SW480 (cell line): Measurements from ENCODE around the gene NDUFS8.

Experiments used
- DNase-seq: peaks from one replicate; pipeline ENCODE4 v3.0.0-alpha.2; 2016; ENCODE audit warnings: low spot score

Gene NDUFS8

DNA sequence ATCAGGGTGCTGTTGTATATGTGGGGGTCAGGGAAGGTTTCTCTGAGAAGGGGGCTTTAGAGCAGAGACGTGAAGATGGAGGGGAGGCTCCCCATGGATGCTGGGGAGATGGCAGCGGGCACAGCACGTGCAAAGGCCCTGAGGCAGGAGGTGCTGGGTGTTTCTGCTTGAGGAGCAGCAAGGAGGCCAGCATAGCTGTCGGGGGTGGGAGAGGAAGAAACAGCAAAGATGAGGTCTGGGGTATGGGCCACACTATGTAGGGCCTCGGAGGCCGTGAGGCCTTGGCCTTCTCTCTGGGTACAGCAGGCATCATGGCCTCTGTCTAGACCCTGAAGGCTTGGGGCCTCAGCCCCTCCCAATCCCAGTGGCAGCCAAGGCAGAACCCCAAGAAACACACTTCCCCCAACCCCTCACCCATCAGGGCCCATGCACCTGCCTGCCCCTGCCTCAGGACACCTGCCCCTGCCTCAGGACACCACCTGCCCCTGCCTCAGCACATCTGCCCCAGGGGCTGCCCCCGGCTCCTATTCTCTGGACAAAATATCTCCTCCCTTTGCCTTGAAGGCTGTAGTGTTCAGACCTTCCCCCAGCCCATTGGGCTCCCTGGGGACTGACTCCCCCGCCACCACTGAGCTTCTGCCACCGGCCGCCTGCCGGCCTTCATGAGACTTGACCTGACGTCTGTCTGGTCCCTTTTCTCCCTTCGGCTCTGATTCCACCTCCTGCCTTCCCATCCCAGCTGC is 14.1 kb upstream of the NDUFS8 start:
- no peak for DNase-seq

DNA sequence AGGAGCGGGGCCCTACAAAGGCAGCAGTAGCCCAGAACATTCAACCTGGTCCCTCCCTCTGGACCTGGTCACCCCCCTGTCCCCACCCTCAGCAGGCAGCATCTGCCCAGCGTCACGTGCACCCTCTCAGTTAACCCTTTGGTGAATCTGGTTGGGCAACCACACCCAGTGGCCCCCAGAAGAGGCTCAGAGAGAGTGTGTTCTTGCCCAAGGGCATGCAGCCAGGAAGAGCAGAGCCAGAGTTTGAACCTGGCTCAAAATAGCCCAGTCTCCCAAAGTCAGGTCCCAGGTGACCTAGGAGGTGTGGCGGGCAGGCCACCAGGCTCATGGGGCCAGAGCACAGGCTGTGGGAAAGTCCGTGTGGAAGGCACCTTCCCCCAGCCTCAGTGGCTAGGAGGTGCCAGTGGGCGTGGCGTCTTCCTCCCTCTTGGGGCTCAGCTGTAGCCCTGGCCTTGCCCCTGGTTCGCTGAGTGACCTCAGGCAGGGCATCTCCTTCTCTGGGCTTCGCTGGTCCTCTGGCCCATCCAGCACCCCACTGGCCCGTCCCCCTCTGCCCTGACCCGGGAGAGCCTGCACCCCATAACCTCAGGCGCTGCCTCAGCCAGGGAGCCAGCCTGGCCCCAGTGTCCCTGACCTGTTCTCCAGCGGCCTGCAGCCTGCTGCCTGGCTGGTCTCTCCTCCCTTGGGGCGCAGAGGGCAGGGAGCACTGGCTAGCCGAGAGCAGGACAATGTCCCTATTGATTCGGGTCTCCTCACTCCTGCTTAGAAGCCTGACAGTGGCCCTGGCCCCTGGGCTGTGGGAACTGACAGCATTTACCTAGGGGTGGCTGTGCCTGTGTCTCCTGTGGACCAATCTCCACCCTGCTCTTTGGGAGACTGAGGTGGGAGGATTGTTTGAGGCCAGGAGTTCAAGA is 13.3 kb upstream of the NDUFS8 start:
- peak; percentile 65 for DNase-seq

DNA sequence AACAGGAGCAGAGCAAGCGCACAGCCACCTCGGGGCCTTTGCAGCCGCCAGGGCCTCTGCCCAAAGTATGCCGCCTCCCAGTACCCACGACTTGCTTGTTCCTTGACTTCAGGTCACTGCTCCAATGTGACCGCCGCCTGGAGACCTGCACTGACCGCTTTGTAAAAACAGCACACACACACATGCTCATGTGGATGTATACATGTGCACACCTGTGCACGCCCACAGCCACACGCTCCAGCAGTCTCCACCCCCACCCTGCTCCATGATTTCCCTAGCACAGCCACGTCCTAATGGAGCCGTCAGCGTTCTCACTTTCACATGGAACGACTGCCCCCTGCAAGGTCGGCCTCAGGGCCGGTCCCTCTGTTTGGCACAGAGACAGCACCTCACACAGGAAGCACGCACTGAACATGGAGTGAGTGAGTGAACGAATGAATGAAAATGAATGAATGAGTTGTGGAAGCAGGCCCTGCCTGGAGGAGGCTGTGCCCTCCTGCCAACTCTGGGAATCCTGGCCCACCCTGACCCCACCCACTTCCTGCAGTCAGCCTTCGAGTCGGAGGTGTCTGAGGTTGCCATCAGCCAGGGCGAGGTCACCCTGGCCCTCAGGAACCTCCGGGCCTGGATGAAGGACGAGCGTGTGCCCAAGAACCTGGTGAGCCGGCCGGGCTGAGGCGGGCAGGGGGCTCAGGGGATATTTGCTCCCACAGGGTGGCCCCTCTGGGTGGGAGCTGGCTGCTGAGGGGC is 12.3 kb upstream of the NDUFS8 start:
- DNase-seq: no peak

DNA sequence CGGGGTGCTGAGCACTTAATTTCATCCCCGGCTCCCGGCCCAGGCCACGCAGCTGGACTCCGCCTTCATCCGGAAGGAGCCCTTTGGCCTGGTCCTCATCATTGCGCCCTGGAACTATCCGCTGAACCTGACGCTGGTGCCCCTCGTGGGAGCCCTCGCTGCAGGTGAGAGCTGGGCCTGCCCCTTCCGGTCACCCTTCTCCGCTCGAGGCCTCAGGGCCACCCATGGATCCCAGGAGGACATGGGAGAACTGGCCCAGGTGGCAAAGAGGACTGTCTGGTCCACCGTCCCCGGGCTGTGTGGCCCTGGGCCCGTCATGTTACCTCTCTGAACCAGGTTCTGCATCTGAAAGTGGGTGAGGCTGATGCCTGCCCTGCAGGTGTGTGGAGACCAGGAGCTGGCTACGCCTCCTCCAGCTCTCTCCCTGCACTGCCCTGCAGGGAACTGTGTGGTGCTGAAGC is 11.7 kb upstream of the NDUFS8 start:
- no peak for DNase-seq

DNA sequence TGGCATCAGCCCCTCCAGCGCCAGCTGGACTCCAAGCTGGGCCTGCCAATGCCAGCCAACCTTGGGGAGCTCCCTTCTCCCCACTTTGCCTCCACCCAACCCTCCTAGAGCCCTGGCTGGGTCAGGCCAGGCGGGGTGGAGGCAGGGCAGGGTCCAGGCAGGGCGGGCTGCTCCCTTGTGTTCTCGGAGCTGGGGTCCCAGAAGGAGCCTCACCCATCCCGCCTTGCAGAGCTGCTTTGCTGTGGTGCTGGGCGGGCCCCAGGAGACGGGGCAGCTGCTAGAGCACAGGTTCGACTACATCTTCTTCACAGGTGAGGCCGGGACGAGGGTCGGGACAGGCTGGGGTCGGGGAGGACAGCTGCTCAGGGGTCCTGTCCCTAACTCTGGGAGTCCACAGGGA is 11.0 kb upstream of the NDUFS8 start:
- DNase-seq: no peak

DNA sequence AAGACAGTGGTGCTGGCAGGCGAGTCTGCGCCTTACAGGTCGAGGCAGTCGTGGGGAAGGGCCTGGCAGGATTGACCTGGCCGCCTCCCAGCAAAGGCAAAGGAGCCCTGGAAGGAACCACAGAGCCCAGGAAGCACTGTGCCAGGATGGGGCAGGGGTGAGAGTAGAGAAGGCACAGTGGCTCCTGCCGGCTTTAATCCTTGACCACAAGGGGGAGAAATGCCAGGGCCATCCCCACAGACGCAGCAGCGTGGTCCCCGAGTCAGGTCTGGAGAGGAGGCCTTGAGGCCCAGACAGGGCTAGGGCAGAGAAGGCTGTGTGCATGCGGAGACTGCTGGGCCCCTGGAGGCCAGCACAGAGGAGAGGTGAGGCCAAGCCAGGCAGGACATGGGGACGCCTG is 9.9 kb upstream of the NDUFS8 start:
- peak; percentile 41 for DNase-seq

DNA sequence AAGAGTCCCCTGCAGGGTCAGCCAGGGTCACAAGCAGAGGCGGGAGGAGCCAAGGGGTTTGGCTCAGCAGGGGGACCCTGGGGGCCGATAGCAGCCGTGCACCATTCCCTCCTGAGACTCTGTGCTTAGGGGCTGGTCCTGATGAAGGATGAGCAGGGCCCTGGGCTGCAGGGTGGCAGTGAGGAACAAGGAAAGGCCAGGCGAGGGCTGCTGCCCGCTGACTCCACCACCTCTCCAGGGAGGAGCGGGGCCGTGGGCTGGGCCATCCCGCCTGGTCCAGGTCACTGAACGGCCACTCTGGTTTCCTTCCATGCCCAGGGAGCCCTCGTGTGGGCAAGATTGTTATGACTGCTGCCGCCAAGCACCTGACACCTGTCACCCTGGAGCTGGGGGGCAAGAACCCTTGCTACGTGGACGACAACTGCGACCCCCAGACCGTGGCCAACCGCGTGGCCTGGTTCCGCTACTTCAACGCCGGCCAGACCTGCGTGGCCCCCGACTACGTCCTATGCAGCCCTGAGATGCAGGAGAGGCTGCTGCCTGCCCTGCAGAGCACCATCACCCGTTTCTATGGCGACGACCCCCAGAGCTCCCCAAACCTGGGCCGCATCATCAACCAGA is 9.2 kb upstream of the NDUFS8 start:
- DNase-seq: peak; percentile 66

DNA sequence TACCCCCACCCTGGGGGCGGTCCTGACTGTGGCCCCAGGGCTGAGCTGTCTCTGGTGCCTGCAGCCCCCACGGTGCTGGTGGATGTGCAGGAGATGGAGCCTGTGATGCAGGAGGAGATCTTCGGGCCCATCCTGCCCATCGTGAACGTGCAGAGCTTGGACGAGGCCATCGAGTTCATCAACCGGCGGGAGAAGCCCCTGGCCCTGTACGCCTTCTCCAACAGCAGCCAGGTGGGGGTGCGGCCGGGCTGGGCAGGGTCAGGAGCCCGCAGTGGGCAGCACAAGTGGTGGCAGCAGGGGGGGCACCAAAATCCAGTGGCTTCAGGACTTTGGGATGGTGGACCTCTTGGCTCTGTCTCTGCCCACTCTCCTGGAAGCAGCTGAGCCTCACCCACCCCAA is 8.0 kb upstream of the NDUFS8 start:
- no peak for DNase-seq

DNA sequence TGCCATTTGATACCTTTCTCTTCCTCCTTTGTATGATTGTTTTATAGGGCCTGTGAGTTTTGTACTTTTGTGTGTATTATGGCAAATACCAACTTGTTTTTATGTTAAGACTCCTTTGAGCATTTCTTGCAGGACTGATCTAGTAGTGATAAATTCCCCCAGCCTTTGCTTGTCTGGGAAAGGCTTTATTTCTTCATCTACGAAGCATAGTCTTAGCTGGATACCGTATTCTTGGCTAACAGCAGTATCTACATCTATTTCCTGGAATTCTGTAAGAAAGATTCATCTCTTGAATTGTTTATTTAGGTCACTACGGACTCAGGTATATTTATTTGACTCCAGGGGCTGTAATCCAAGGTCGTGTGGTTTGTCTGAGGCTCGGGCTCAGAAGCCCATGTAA is 6.0 kb upstream of the NDUFS8 start:
- no peak for DNase-seq

DNA sequence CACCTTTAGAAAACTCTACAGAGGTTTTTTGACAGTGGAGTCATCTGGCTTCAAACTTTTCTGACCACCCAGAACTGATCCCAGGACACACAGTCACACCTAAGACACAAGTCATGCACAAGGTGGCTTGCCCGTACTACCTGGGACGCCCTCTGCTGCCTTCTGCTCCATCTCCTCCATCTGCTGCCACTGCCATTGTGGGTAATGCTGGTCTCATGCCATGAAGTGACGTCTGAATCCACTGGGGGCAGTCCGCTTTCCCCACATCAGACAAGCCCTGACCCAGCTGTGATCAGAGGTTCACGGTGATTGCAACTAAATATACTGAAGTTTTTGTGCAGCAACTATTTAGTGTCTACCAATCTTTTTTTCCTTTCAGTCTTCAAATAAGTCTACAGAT is 5.4 kb upstream of the NDUFS8 start:
- DNase-seq: peak; percentile 43

DNA sequence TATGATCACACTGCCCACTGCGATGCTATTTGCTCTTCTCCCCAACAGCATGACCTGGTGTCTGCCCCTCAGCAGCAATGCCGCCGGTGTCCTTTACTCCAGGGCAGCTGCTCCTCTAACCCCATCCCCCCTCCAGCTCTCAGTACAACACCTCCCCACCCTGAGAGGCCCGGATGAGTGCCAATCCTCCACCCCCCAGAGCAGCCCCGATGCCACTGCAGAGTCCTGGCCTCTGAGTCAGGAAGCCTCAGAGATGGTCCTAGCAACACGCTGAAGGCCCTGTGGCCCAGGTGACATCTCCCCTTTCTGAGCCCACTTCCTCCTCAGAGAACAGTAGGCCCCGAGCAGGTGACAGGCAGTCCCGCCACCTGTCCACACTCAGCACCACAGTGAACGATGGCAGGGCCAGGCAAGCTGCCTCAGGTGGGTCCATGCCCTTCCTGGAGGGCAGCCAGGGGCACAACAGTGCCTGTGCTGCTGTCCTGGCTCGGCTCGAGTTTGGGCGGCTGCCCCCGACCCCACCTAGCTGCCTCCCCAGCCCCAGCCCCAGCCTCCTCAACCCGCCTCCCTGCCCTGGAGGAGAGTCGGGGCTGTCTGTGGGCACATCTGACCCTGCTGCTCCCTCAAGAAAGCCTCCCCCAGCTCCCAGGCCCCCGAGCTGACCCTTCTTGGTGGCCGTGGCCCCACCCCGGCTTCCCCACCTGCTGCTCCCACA is 3.9 kb upstream of the NDUFS8 start:
- no peak for DNase-seq

DNA sequence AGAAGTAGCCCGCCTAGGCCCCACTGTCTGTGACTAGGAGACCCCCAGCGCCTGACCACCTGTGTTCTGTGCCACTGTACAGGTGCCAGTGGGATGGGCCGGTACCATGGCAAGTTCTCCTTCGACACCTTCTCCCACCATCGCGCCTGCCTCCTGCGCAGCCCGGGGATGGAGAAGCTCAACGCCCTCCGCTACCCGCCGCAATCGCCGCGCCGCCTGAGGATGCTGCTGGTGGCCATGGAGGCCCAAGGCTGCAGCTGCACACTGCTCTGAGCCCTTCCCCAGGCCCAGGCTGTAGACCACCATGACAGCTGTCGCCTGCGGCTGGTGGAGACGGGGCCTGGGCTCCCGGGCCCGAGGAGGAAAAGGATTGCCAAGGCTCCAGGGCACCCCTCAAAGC is 2.8 kb upstream of the NDUFS8 start:
- no peak for DNase-seq

DNA sequence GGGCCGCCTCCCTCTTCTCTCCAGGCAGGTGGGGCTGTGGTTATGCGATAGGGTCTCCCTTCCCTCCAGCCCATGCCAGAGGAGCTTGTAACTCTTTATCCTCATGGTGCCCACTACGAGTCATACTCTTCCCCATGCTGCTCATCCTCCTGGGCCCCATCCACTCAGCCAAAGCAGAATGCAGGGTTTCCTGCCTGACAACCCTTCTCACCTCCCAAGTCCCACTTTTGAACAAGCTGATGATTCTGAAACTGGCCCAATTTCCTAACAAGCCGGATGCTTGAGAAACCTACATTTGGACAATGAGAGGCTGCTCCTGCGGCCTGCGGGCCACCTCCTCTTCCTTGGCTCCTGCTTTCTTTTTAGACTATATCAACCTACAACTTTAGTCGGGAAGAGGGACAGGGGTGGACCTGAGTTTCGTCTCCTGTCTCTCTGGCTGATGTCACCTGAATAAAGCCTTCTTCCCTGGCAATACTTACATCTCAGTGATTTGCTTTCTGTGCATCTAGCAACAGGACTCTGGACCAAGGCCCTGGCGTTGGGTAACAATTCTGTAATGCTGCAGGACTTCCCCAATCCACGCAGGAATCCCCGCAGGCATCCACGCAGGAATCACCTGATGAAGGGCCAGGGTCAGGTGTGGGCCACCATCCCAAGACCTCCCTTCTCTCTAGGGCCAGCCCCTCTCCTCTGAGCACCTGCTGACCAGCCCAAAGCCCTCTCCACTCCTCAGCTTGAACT is 1.5 kb upstream of the NDUFS8 start:
- DNase-seq: no peak

DNA sequence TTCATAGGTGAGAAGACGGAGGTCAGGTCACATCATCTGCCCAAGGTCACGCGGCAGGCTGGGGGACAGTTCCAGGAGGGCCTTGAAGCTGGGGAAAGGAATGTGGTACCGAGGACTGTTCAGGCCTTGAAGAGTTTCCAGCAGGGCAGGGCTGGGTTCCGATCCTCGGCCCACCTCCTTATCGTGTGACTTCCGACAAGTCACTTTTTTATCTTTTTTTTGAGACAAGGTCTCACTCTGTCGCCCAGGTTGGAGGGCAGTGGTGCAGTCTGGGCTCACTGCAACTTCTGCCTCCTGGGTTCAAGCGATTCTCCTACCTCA is 623 bp downstream of the NDUFS8 start:
- no peak for DNase-seq

DNA sequence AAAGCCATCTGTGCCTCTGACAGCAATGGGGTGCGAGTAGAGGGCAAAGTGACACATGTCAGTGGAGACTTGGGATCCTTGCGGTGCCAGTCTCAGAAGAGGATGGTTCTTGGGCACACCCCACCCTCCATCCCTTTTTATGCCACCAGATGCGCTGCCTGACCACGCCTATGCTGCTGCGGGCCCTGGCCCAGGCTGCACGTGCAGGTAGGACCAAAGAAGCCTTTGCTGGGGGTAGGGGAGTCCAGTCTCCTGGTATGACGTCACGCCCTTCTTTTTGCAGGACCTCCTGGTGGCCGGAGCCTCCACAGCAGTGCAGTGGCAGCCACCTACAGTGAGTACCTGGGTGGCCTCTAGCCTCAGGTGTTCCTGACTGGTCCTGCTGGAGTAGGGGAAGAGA is 1.5 kb downstream of the NDUFS8 start:
- DNase-seq: no peak

DNA sequence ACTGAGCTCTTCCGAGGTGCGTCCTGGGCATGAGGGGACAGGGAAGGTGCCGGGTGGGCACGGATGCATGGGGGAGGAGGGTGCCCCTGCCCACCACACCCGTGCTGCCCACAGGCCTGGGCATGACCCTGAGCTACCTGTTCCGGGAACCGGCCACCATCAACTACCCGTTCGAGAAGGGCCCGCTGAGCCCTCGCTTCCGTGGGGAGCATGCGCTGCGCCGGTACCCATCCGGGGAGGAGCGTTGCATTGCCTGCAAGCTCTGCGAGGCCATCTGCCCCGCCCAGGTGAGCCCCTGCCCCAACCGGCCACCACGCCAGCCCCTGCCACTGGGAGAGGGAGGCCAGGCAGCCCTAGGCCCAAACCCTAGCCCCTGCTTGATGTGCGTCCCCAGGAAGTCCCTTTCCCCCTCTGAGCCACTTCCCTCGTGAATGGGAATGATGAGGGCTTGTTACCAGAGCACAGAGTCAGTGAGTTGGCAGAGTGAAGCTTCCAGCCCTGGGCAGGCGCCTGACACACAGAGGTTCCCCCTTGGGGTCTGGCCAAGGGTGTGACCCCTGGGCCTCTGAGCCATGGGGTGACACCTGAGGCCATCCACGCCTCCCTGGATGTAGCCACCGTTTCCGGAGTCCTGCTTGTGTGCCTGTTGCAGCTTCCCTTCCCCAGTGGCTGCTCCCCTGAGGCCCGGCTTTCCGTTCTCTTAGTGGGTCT is 2.7 kb downstream of the NDUFS8 start:
- no peak for DNase-seq

DNA sequence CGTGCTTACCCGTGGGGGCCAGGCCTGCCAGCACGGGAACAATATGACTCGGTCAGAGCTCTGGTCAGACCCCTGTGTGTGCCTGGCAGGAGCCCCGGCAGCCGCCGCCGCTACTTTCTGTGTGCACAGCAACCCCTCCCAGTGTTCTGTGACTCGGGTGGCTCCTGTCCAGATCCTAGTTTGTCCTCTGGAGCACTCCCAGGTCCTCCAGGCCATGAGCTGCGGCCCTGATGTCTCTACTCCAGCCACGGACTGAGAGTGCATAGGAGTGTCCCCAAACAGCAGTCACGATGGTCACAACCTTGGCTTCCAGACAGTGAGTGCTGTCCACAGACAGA is 3.2 kb downstream of the NDUFS8 start:
- DNase-seq: no peak

DNA sequence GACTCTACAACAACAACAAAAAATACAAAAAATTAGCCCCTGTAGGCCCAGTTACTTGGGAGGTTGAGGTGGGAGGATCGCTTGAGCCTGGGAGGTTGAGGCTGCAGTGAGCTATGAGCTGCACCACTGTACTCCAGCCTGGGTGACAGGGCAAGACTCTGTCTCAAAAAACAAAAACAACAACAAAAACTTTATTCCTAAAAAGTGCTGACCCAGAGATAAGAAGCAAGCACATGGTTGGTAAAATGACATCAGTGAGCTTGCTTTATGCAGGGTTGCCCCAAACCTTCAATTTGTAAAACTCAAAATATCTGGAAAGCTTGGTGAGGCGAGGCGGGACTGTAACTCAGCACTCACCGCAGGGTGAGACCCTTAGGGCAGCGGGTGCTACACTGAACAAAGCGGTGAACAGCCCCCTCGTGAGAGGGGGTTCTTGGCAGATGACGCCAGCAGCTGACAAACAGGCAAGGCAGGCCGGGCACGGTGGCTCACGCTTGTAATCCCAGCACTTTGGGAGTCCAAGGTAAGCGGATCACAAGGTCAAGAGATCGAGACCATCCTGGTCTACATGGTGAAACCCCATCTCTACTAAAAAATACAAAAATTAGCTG is 4.9 kb downstream of the NDUFS8 start:
- DNase-seq: no peak

DNA sequence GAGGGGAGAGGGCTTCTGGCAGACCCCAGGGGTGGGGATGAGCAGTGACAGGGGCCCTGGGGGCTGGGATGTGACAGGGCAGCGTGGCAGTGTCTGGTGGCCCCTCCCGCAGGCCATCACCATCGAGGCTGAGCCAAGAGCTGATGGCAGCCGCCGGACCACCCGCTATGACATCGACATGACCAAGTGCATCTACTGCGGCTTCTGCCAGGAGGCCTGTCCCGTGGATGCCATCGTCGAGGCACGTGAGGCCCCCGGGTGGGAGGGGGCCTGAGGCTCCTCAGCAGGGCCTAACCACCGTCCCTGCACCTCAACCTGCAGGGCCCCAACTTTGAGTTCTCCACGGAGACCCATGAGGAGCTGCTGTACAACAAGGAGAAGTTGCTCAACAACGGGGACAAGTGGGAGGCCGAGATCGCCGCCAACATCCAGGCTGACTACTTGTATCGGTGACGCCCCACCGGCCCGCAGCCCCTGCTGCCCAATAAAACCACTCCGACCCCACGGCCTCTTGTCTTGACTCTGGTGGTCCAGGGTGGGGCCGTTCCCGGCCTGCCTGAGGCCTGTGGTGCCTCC is 5.7 kb downstream of the NDUFS8 start:
- DNase-seq: no peak
